GM12892 (cell line): Measurements from ENCODE around the gene SSBP3.

ENCODE experiments used
- POLR2A ChIP-seq: IDR thresholded peaks from 2 replicates; pipeline ENCODE4 v1.6.1; 2011; ENCODE audit warnings: low read depth, low read length, control low read depth
- POLR2AphosphoS5 ChIP-seq: IDR thresholded peaks from 2 replicates; pipeline ENCODE4 v1.6.1; 2011; ENCODE audit warnings: low read depth, low read length, control low read depth
- TAF1 ChIP-seq: IDR thresholded peaks from 2 replicates; pipeline ENCODE4 v1.6.1; 2011; ENCODE audit warnings: low read depth, mild to moderate bottlenecking, control low read depth, low read length, borderline replicate concordance

DNA sequence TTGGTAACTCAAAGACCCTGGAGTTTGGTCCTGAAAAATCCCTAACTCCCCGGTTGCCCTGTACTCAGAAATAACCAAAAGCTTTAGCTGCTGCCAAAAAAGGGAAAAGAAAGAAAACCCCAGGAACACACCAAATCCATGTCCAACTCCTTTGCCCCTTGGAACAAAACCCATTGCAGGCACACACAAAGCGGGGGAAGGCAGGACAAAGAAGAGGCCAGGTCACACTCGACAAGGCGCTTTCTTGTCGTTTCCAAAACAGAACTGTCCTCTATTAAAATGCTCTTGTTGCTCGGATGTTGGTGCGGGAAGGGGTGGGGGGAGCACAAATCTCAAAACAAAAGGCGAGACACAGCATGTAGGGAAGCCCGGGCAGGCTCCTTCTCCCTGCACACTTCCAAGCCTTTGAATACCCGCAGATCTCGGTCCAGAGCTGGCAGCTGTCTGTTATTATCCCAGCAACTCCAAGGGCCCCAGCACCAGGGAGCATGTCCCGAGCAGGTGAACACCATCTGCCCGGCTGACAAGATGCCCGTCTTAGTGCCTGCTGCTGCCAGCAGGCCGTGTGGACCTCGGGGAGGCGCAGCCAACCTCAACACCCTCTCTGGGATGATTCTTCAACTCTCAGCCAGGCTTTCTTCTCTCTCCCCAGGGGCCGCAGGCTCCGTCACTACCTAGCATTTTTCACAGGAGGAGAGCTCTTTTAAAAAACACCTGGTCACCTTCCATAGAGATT, 96.4 kb downstream of the SSBP3 start:
- TF ChIP-seq POLR2A, result no peak
- TF ChIP-seq POLR2AphosphoS5, result no peak
- no peak for TF ChIP-seq TAF1
